ENCODE data around the gene GRIP2. TPM values are rescaled to one million over a fixed set of nuclear protein-coding genes. Genes with fewer than 3 reads are reported as not detected.

Gene GRIP2
- total RNA-seq, 1 experiment from 2014 or later: 0.43 TPM

GRCh38 chr3:14549256-14549919, 9.2 kb upstream of the GRIP2 start:
- intact Hi-C loops (cut with micrococcal nuclease; ENCODE audit: unreplicated experiment): no loop called here
- H3K27ac ChIP-seq (ENCODE audit: low read depth, low read length, poor library complexity, severe bottlenecking): no peak overlapping the region
- TF ChIP-seq CTCF (conservative IDR thresholded peaks at IDR 0.05; ENCODE audit: low read depth, low read length) (peak; percentile 47), EZH2 (IDR thresholded peaks at IDR 0.05; ENCODE audit: borderline replicate concordance, low read depth, low read length, poor library complexity, severe bottlenecking) (no peak)
- no peak overlapping the region for H3K4me3 ChIP-seq (ENCODE audit: low read depth, low read length, poor library complexity, severe bottlenecking)
- H3K9me3 ChIP-seq (ENCODE audit: low read depth, low read length, poor library complexity, severe bottlenecking): no peaks in the 10 kb centered on the region
- no peaks in the 10 kb centered on the region for H3K27me3 ChIP-seq (replicated peaks; ENCODE audit: insufficient read depth, low read depth, low read length, poor library complexity)
- ChIA-PET POLR2A (ENCODE audit: low non-redundant PET) (no interaction called here), CTCF (interaction anchor here (0.5 to 1.9 kb wide), 3 partner anchors 24 to 346 kb away, joined by 3 to 7 read pairs (median 3); no protein-coding TSS in a partner anchor)
- H3K4me1 ChIP-seq (ENCODE audit: insufficient read depth, low read length, poor library complexity, severe bottlenecking): no peaks in the 10 kb centered on the region
- DNase-seq (ENCODE audit: low spot score): peak; percentile 52
- BruUV-seq (replicated peaks): no TSS peak
- H3K36me3 ChIP-seq (ENCODE audit: insufficient read depth, low read length, poor library complexity, severe bottlenecking): no peaks in the 10 kb centered on the region

DNA sequence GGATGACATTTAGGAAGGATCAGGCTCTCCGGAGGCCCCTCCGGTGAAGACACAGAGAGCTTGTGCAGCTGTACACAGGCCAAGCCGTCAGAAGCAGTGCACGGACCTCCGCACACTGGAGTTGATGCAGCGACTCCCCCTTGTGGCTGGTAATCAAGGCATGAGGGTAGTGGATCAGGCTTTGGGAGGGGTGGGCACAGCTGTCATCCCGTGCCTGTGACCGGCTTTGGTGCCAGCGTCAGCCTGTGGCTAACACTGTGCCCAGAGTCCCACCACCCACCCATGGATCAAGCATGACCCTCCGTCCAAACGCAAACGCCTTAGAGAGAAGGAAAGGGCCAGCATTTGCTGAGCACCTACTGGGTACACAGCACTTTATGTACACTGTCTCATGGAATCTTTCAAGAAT, 8.2 kb upstream of the GRIP2 start:
- Histone ChIP-seq H3K27me3 (replicated peaks; ENCODE audit: insufficient read depth, low read depth, low read length, poor library complexity) (no peaks in the 10 kb centered on the region), H3K4me3 (ENCODE audit: low read depth, low read length, poor library complexity, severe bottlenecking) (no peak overlapping the region), H3K27ac (ENCODE audit: low read depth, low read length, poor library complexity, severe bottlenecking) (no peak overlapping the region), H3K9me3 (ENCODE audit: low read depth, low read length, poor library complexity, severe bottlenecking) (no peaks in the 10 kb centered on the region), H3K36me3 (ENCODE audit: insufficient read depth, low read length, poor library complexity, severe bottlenecking) (no peaks in the 10 kb centered on the region), H3K4me1 (ENCODE audit: insufficient read depth, low read length, poor library complexity, severe bottlenecking) (no peaks in the 10 kb centered on the region)
- ChIA-PET POLR2A (ENCODE audit: low non-redundant PET) (no interaction called here), CTCF (interaction anchor here (0.5 to 1.9 kb wide), 4 partner anchors 34 to 345 kb away, joined by 3 to 10 read pairs (median 6); no protein-coding TSS in a partner anchor)
- BruUV-seq (replicated peaks): no TSS peak
- peak; percentile 85 for DNase-seq (ENCODE audit: low spot score)
- peak; percentile 91 for TF ChIP-seq CTCF (conservative IDR thresholded peaks at IDR 0.05; ENCODE audit: low read depth, low read length)
- no peak for TF ChIP-seq EZH2 (IDR thresholded peaks at IDR 0.05; ENCODE audit: borderline replicate concordance, low read depth, low read length, poor library complexity, severe bottlenecking)
- intact Hi-C loops (cut with micrococcal nuclease; ENCODE audit: unreplicated experiment): loop anchor here (1.0 kb wide), 2 partner anchors 39 to 287 kb away; no protein-coding TSS in a partner anchor

GRCh38 chr3:14547693-14548092, 7.6 kb upstream of the GRIP2 start:
- ChIA-PET CTCF (interaction anchor here (0.5 to 1.9 kb wide), 4 partner anchors 35 to 344 kb away, joined by 3 to 10 read pairs (median 6); no protein-coding TSS in a partner anchor), POLR2A (ENCODE audit: low non-redundant PET) (no interaction called here)
- DNase-seq (ENCODE audit: low spot score): no peak
- no peaks in the 10 kb centered on the region for H3K36me3 ChIP-seq (ENCODE audit: insufficient read depth, low read length, poor library complexity, severe bottlenecking)
- TF ChIP-seq EZH2 (IDR thresholded peaks at IDR 0.05; ENCODE audit: borderline replicate concordance, low read depth, low read length, poor library complexity, severe bottlenecking): no peak
- H3K4me3 ChIP-seq (ENCODE audit: low read depth, low read length, poor library complexity, severe bottlenecking): no peak overlapping the region
- H3K4me1 ChIP-seq (ENCODE audit: insufficient read depth, low read length, poor library complexity, severe bottlenecking): no peaks in the 10 kb centered on the region
- no TSS peak for BruUV-seq (replicated peaks)
- no peaks in the 10 kb centered on the region for H3K27me3 ChIP-seq (replicated peaks; ENCODE audit: insufficient read depth, low read depth, low read length, poor library complexity)
- H3K27ac ChIP-seq (ENCODE audit: low read depth, low read length, poor library complexity, severe bottlenecking): no peak overlapping the region
- intact Hi-C loops (cut with micrococcal nuclease; ENCODE audit: unreplicated experiment): loop anchor here (1.0 kb wide), 2 partner anchors 38 to 286 kb away; no protein-coding TSS in a partner anchor
- H3K9me3 ChIP-seq (ENCODE audit: low read depth, low read length, poor library complexity, severe bottlenecking): no peaks in the 10 kb centered on the region
